Spinal cord (tissue), 10 donors: ENCODE data around the gene CLDN14. TPM values are rescaled to one million over a fixed set of nuclear protein-coding genes. Genes with fewer than 3 reads are reported as not detected.

Experiments used
- DNase-seq, 6 donors: peaks; one replicate each; pipeline versions ENCODE4 v3.0.0 to v3.0.0-alpha.2; 2013 to 2015; ENCODE audit warnings: low spot score in 6 of 6, low read depth in 4 of 6
- H3K27ac ChIP-seq: one replicate; pipeline ENCODE4 v1.5.1; 2013; ENCODE audit warnings: low read depth, low read length, control low read depth
- H3K27me3 ChIP-seq: one replicate; pipeline ENCODE4 v1.6.1; 2013; ENCODE audit warnings: low read length; ENCODE audit not compliant: control insufficient read depth, insufficient read depth
- H3K36me3 ChIP-seq: one replicate; pipeline ENCODE4 v1.6.1; 2013; ENCODE audit warnings: low read length; ENCODE audit not compliant: control insufficient read depth, insufficient read depth
- H3K4me1 ChIP-seq: one replicate; pipeline ENCODE4 v1.6.1; 2013; ENCODE audit warnings: low read length; ENCODE audit not compliant: control insufficient read depth, insufficient read depth
- H3K4me3 ChIP-seq: one replicate; pipeline ENCODE4 v1.5.1; 2013; ENCODE audit warnings: low read depth, low read length, control low read depth
- H3K9me3 ChIP-seq: one replicate; pipeline ENCODE4 v1.6.1; 2013; ENCODE audit warnings: low read length; ENCODE audit not compliant: control insufficient read depth, insufficient read depth
- WGBS: methylation state at CpG from one replicate; pipeline ENCODE4 v1.1.5; 2013; ENCODE audit warnings: missing lambda C conversion rate; ENCODE audit not compliant: insufficient coverage; 5-methylcytosine and 5-hydroxymethylcytosine counted together
- polyA plus RNA-seq, 2 donors: library from polyadenylated mRNA; unstranded; fragments of 120-200 nt; gene quantifications; one replicate each; pipeline ENCODE4 v1.2.1, GENCODE V29; 2013; ENCODE audit not compliant: insufficient read length in 2 of 2
- total RNA-seq, 2 donors: library from RNA; depleted of rRNA in 1 of 2; stranded (reverse); fragments of 120-200 nt in 1 of 2; fragments of >200 nt in 1 of 2; gene quantifications; one replicate each; pipeline versions ENCODE4 v1.2.3 to v1.2.4, GENCODE V29; 2013 to 2014
- donor health status: healthy.

The CLDN14 gene
- total and polyA plus RNA-seq, 4 donors, result 0.29 to 0.56 TPM; not detected in 2

DNA sequence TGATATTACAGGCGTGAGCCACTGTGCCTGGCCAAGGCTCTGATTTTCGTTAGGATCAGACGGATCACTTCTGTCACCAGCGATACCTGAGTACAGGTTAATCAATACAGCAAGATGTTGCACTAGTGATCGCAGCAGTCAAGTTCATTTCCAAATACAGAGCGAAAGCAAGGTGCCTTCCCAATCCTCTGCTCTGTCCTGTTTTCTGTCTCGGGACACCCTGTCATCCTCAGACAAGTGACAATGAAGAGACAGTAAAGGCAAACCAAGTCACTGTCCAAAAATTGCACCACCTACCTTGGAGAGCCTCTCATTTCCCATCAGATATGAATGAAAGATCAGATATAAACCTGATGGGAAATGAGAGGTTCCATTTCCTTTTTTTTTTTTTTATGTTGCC is 5.6 kb upstream of the CLDN14 start:
- Histone ChIP-seq H3K27me3 (no peaks in the 10 kb centered on the region), H3K4me1 (no peaks in the 10 kb centered on the region), H3K27ac (no peak overlapping the region), H3K4me3 (no peak overlapping the region), H3K36me3 (no peaks in the 10 kb centered on the region), H3K9me3 (no peaks in the 10 kb centered on the region)
- WGBS, result 93% methylated on average over 6 of the region's 7 CpGs
- DNase-seq, result no peak

DNA sequence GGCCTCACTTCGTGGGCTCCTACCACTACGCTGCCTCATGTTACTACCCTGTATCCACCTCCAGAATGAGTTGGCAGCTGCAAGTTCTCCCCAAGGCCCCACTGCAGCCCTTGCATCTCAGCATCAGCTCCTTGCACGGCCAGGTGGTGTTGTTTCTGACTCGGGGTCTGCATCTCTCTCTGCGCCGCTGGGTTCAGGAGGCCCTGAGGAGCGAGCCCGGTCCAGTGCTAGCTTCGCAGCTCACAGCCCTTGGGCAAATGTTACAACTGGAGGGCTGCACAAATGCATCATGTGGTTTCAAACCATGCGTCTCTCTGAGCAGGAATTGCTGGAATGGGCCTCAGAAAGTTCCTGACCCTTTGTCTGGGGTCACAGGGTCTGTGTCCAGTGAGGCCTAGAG is 3.2 kb upstream of the CLDN14 start:
- Histone ChIP-seq H3K4me3 (no peak overlapping the region), H3K4me1 (peaks cover 5% of the 10 kb centered on the region), H3K27me3 (no peaks in the 10 kb centered on the region), H3K36me3 (no peaks in the 10 kb centered on the region), H3K27ac (no peak overlapping the region), H3K9me3 (no peaks in the 10 kb centered on the region)
- 91% methylated on average over 10 of the region's 10 CpGs for WGBS
- no peak for DNase-seq

DNA sequence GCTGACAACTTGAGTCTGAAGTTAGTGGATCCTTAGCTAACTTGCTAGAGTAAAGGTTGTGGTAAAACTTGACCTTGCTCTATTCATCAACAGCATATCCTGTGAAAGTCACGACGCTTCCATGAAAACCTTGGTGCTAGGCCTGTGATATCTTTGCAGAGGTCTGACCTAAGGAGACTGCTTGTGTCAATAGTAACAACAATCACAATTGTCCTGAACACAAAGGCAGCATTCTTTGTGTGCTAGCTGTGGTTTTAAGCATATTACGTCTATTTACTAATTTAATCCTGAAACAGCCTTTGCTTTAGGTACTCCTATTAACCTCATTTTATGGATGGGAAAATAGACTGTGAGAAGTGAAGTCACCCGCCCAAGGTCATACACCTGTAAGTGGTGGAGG is 2.8 kb upstream of the CLDN14 start:
- no CpG with 5 or more reads among the region's 4 CpGs for WGBS
- Histone ChIP-seq H3K27ac (no peak overlapping the region), H3K27me3 (no peaks in the 10 kb centered on the region), H3K9me3 (no peaks in the 10 kb centered on the region), H3K36me3 (no peaks in the 10 kb centered on the region), H3K4me3 (no peak overlapping the region), H3K4me1 (peaks cover 5% of the 10 kb centered on the region)
- DNase-seq, result no peak

DNA sequence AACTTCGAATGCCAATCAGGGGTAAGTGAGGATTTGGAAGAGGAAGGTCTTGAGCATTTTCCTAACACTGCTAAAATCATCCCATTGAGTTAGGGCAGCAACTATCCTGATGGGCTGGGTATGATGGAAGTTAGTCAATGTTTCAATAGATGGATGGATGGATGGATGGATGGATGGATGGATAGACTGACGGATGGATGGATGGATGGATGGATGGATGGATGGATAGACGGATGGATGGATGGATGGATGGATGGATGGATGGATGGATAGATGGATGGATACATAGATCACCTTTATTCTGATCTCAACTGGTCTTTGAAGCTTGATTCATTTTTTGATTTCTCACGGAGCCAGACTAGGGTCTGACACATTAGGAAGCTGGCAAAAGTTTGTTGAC is 2.3 kb upstream of the CLDN14 start:
- H3K4me3 ChIP-seq, result no peak overlapping the region
- DNase-seq, result no peak
- no peaks in the 10 kb centered on the region for H3K36me3 ChIP-seq
- no peak overlapping the region for H3K27ac ChIP-seq
- H3K27me3 ChIP-seq, result no peaks in the 10 kb centered on the region
- peaks cover 5% of the 10 kb centered on the region for H3K4me1 ChIP-seq
- 87% methylated on average over 4 of the region's 4 CpGs for WGBS
- H3K9me3 ChIP-seq, result no peaks in the 10 kb centered on the region

DNA sequence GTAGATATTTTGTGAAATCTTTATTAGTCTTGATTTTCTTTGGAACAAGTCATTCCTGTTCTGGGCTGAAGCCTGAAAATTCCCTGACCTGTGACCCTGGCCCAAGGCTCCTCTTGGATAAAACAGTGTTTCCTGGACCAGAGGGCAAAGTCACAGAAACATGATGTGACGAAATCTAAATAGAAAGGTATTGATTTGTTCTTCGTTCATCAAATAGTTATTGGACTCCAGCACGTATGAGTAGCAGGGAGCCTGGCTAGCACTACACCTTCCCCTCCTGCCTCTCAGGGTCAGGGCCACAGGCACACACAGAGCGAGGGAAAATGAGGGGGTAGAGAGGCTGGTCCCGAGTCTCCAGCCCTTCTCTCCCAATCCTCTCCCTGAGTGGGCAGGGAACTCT is 1.7 kb upstream of the CLDN14 start:
- peaks cover 5% of the 10 kb centered on the region for H3K4me1 ChIP-seq
- no peaks in the 10 kb centered on the region for H3K36me3 ChIP-seq
- H3K27me3 ChIP-seq, result no peaks in the 10 kb centered on the region
- H3K27ac ChIP-seq, result no peak overlapping the region
- H3K4me3 ChIP-seq, result no peak overlapping the region
- no peaks in the 10 kb centered on the region for H3K9me3 ChIP-seq
- no peak for DNase-seq
- WGBS, result no CpG with 5 or more reads among the region's 5 CpGs

DNA sequence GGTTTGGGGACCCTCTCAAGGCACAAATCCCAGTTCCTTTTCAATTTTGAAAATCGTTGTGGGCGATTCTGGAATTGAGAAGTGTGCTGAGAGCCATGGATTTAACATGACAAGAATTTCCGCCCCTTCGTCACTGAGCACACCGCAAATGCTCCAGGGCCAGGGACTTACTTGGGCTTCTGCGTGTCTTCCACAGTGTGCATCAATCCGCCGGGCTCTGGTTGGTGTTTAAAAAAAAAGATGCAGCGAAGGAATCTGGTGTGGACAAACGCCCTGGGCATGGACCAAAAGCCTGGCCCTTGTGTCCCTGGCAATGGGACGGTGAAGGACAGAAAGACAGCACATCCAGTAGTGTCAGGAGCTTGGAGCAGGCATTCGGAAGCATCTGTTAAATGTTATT is 696 bp upstream of the CLDN14 start:
- no peaks in the 10 kb centered on the region for H3K27me3 ChIP-seq
- no peak for DNase-seq
- 96% methylated on average over 9 of the region's 12 CpGs for WGBS
- no peak overlapping the region for H3K4me3 ChIP-seq
- H3K4me1 ChIP-seq, result peaks cover 5% of the 10 kb centered on the region
- no peaks in the 10 kb centered on the region for H3K9me3 ChIP-seq
- H3K36me3 ChIP-seq, result no peaks in the 10 kb centered on the region
- no peak overlapping the region for H3K27ac ChIP-seq

DNA sequence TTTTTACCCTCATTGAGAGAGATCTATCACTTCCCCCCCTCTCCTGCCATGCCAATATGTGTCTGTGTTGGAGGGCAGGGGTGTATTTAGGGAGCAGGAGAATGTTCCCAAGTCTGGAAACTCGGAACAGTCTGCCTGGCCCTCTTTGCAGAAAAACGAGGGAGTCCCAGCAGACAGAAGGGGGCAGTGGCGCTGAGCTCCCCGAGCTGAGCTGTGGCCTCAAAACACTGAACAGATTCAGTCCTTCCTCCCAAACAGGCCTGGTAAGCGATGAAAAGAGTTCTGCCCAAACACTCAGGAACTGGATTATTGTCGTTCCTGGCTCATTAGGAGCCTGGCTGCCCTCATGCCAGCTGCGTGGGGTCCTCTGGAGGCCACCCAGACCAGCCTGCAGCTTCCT is 981 bp downstream of the CLDN14 start:
- H3K4me1 ChIP-seq, result peaks cover 5% of the 10 kb centered on the region
- DNase-seq, result peak in 1 of 6 donors; percentile 23
- H3K4me3 ChIP-seq, result no peak overlapping the region
- no peaks in the 10 kb centered on the region for H3K9me3 ChIP-seq
- WGBS, result 37% methylated on average over 6 of the region's 7 CpGs
- H3K27ac ChIP-seq, result no peak overlapping the region
- H3K36me3 ChIP-seq, result no peaks in the 10 kb centered on the region
- H3K27me3 ChIP-seq, result no peaks in the 10 kb centered on the region

DNA sequence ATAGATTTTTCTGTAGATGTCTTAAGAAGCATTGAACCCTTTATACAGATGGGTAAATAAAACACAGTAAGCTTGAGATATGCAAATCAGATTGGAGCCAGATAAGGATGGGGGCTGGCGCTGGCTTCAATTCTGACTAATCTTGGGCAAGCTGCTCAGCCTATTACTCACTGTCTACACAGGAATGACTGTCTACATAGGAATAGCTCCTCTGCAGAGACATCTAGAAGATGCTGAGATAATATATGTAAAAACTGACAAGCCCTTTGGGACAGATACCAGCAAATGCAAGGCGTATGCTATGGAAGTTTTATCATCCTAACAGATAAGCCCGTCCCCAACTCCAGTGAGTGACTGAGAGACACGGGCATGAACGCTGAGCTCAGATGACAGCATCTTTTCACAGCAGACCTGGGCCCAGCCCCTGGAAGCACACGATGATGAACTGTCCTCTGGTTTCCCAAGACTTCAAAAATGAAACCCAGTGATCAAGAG is 1.7 kb downstream of the CLDN14 start:
- no peaks in the 10 kb centered on the region for H3K36me3 ChIP-seq
- DNase-seq, result no peak
- H3K4me1 ChIP-seq, result peaks cover 5% of the 10 kb centered on the region
- no peaks in the 10 kb centered on the region for H3K27me3 ChIP-seq
- H3K4me3 ChIP-seq, result no peak overlapping the region
- H3K9me3 ChIP-seq, result no peaks in the 10 kb centered on the region
- 83% methylated on average over 5 of the region's 6 CpGs for WGBS
- H3K27ac ChIP-seq, result no peak overlapping the region

DNA sequence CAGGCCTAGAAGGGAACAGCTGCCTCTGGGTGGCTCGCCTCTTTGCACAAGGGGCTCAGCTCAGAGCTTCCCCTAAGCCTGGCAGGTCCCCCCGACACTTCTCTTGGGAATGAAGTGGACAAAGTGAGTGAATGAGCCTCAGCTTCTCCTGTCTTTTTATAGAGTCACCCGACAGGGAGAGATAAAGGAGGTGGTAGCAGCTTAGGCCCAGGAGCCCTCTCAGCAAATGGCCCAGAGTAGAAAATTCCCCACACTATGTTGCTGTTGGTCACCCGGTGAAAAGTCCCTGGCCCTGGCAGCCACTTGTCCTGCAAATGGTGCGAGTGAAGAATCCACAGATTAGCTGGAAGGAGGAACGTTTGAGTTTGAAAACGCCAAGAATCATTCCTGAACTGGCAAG is 2.4 kb downstream of the CLDN14 start:
- H3K27ac ChIP-seq, result no peak overlapping the region
- no peaks in the 10 kb centered on the region for H3K36me3 ChIP-seq
- H3K4me3 ChIP-seq, result no peak overlapping the region
- peaks cover 5% of the 10 kb centered on the region for H3K4me1 ChIP-seq
- H3K9me3 ChIP-seq, result no peaks in the 10 kb centered on the region
- no peak for DNase-seq
- no peaks in the 10 kb centered on the region for H3K27me3 ChIP-seq
- 87% methylated on average over 4 of the region's 7 CpGs for WGBS

DNA sequence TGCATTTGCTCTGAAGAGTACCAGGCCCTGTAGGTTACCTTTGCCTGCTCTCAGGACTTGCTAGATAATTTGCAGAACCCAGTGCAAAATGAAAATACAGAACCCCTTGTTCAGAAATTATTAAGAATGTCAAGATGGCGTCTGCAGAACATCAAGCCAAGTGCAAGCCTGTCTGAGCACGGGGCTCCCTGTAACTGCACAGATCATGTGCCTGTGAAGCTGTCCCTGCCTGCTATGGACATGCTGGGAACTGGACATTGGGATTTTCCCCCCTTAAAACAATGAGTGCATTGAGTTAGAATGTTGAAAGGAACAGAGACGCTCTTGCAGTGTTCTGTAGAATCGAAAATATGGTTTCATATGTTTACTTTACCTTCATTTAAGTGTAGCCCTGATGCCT is 2.9 kb downstream of the CLDN14 start:
- WGBS, result 64% methylated on average over 2 of the region's 4 CpGs

More for the DNA sequence above, 2.9 kb downstream of the CLDN14 start:
- DNase-seq, result no peak
- H3K27ac ChIP-seq, result no peak overlapping the region
- no peaks in the 10 kb centered on the region for H3K36me3 ChIP-seq
- no peaks in the 10 kb centered on the region for H3K9me3 ChIP-seq
- no peaks in the 10 kb centered on the region for H3K27me3 ChIP-seq
- H3K4me1 ChIP-seq, result peaks cover 5% of the 10 kb centered on the region
- H3K4me3 ChIP-seq, result no peak overlapping the region
